ENCODE data around the gene CRK.

DNA sequence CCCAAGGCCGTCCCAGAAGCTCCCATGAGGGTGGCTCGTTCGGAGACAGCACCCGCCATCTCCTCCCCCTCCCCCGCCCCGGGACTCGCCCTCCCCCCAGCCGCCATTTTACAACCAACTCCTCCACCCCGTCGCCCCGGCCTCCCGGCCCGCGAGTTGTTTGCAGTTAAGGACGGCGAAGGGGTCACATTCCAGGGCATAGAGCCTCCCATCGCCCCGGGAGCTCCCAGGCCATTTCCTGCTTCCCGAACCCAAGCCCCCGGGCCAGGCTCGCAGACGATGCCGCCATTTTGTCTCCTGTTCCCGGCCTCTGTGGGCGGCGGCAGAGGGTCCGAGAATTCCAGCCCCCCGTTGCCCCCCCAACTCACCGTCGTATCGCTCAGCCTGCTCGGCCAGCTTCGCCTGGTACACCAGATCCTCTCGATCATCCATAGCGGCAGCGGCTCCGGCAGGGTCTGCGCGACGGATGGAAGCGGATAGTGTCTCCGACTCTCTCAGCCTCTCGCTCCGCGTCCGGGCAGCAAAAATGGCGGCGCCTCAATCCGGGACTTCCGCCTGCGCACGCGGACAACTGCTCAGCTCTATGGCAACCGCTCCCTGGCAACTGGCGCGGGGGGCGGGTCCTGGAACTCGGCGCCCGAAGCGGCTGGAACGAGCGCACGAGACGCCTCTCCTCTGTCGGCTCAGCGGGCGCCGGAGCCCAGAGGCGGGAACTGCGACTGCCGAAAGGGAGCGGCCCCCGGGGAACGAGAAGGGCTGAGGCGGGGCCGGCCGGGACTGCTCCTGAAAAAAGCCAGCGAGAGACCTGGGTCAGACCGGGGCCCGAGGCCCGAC lies 56.1 kb downstream of the CRK start, which contains the start of gene YWHAE:
- TF ChIP-seq, protein P1, sequence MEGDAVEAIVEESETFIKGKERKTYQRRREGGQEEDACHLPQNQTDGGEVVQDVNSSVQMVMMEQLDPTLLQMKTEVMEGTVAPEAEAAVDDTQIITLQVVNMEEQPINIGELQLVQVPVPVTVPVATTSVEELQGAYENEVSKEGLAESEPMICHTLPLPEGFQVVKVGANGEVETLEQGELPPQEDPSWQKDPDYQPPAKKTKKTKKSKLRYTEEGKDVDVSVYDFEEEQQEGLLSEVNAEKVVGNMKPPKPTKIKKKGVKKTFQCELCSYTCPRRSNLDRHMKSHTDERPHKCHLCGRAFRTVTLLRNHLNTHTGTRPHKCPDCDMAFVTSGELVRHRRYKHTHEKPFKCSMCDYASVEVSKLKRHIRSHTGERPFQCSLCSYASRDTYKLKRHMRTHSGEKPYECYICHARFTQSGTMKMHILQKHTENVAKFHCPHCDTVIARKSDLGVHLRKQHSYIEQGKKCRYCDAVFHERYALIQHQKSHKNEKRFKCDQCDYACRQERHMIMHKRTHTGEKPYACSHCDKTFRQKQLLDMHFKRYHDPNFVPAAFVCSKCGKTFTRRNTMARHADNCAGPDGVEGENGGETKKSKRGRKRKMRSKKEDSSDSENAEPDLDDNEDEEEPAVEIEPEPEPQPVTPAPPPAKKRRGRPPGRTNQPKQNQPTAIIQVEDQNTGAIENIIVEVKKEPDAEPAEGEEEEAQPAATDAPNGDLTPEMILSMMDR (IDR thresholded peaks at IDR 0.05), result no peak
- TF ChIP-seq POLR2A (IDR thresholded peaks at IDR 0.05), result peak in 1 of 2 donors; percentile 87
